ENCODE data around the gene PRTN3.
"Not testable (repeated sequence)": the region's sequence is repeated elsewhere in the genome, so short reads cannot be mapped to it uniquely, and the experiment has no call there.

Gene PRTN3

DNA sequence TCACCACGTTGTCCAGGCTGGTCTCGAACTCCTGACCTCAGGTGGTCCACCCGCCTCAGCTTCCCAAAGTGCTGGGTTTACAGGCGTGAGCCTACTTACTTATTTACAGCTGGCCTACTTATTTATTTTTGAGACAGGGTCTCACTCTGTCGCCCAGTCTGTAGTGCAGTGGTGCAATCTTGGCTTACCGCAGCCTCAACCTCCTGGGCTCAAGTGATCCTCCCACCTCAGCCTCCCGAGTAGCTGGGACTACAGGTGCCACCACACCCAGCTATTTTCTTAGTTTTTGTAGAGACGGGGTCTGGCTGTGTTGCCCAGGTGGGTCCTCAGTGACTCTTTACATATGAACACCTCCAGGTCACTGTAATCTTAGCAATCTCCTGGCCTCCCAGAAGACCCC, 8.4 kb downstream of the PRTN3 start:
- DNase-seq = not testable (repeated sequence)

DNA sequence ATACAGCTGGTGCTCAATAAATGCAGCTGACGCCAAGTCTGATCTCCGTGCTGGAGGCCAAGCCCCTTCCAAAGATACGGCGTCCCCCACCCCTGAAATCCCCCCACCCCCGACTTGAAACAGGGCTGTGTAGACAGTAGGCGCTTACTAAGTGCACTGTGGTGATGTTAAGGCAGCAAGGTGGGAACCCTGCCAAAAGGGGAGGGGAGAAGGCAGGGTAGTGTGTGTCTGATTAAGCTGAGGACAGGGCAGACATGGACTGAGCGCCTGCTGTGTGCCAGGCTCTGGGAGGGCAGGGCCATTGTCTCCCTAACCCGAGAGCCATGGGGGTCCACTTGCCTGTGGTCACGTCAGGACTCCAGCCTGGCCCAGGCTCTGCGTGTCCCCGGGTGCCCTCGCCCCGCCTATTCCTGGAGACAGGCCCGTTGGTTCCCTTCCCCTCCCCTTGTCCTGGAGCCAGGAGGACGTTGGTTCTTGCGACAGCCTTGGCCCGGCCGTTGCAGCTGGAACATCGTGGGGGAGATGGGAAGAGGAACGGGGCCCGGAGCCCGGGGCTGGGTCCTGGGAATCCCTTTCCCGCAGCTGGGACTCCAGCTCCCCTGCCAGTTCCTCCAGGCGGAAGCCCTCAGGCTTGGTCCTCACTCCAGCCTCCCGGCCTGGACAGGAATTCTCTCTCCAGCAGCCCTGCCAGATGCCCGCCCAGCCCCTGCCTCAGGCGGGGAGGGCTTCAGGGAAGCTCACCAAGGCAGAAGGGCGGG, 9.6 kb downstream of the PRTN3 start:
- DNase-seq = no peak

DNA sequence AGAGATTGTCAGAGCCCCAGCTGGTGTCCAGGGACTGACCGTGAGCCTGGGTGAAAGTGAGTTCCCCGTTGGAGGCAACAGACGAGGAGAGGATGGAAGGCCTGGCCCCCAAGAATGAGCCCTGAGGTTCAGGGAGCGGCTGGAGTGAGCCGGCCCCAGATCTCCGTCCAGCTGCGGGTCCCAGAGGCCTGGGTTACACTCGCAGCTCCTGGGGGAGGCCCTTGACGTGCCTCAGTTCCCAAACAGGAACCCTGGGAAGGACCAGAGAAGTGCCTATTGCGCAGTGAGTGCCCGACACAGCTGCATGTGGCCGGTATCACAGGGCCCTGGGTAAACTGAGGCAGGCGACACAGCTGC, 10.2 kb downstream of the PRTN3 start:
- DNase-seq = no peak

DNA sequence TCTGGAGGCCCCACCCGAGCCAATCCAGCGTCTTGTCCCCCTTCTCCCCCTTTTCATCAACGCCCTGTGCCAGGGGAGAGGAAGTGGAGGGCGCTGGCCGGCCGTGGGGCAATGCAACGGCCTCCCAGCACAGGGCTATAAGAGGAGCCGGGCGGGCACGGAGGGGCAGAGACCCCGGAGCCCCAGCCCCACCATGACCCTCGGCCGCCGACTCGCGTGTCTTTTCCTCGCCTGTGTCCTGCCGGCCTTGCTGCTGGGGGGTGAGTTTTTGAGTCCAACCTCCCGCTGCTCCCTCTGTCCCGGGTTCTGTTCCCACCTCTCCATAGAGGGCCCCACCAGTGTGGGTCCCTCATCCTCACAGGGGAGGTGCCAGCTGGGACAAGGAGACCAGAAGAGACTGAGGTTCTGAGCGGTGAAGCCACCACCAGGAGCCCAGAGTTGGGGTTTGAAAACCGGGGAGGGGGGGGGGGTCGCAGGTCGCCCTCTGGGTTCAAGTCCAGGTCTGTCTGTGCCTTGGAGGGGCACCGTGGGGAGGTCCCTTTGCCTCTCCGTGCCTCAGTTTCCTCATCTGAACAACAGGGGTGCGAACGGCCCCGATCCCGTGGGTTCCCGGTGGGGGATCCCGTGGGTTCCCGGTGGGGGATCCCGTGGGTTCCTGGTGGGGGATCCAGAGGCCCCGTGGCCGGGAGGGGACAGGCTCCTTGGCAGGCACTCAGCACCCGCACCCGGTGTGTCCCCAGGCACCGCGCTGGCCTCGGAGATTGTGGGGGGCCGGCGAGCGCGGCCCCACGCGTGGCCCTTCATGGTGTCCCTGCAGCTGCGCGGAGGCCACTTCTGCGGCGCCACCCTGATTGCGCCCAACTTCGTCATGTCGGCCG, 11.6 kb downstream of the PRTN3 start, which contains the start of gene ELANE:
ELANE (plus strand) TSS at position 168 of the 878 bp plus-strand sequence; CDS start at position 194, 26 bp downstream.
- DNase-seq = no peak

DNA sequence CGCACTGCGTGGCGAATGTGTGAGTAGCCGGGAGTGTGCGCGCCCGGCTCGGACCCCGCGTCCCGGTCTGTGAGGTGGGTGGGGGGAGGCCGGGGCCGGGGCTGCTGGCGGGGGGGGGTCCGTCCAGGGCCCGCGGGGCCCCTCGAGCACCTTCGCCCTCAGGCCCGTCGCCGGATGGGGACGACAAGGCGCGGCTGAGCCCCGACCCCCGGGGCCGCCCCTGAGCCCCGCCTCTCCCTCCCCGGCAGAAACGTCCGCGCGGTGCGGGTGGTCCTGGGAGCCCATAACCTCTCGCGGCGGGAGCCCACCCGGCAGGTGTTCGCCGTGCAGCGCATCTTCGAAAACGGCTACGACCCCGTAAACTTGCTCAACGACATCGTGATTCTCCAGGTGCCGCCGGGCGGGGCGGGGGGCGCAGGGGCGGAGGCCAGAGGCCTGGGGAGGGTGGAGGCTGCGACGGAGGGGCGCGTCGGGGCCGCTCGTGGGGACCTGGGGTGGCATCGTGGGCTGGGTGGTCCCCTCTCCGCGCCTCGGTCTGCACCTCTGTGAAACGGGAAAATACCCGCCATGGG, 12.3 kb downstream of the PRTN3 start:
- DNase-seq = no peak

DNA sequence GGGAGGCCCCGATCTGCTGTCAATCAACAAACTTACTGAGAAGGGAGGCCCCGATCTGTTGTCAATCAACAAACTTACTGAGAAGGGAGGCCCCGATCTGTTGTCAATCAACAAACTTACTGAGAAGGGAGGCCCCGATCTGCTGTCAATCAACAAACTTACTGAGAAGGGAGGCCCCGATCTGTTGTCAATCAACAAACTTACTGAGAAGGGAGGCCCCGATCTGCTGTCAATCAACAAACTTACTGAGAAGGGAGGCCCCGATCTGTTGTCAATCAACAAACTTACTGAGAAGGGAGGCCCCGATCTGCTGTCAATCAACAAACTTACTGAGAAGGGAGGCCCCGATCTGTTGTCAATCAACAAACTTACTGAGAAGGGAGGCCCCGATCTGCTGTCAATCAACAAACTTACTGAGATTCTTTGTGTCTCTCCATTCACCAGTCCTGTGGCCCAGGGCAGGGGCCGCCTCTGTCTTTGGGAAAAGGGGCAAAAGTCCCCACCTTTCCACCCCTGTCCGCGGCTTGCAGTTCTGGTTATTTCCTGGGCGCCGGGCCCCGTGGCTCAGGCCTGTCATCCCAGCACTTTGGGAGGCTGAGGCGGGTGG, 12.9 kb downstream of the PRTN3 start:
- DNase-seq = not testable (repeated sequence)

DNA sequence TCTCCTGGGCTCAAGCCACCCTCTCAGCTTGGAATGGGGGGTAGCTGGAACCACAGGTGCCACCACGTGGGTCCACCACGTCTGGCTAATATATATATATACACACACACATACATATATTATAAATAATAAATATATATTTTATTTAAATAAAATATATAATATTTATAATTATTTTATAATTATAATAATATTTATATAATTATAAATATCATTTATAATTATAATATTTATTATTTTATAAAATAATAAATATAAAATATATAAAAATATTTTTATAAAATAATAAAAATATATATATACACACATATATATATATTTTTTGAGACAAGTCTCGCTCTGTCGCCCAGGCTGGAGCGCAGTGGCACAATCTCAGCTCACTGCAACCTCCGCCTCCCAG, 13.8 kb downstream of the PRTN3 start:
- no peak for DNase-seq

DNA sequence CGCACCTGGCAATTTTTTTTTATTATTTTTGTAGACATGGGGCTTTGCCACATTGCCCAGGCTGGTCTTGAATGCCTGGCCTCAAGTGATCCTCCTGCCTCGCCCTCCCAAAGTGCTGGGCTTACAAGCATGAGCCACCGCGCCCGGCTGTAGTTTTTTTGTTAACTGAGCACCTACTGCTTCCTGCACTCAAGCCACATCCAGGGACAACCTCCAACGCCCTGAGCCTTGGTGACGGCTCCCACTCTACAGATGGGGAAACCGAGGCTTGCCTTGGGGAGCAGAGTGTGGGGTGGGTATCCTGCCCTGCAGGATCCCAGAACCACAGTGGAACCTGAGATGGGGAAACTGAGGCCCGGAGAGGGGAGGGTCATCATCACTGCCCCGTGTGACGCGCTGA, 14.3 kb downstream of the PRTN3 start:
- no peak for DNase-seq

DNA sequence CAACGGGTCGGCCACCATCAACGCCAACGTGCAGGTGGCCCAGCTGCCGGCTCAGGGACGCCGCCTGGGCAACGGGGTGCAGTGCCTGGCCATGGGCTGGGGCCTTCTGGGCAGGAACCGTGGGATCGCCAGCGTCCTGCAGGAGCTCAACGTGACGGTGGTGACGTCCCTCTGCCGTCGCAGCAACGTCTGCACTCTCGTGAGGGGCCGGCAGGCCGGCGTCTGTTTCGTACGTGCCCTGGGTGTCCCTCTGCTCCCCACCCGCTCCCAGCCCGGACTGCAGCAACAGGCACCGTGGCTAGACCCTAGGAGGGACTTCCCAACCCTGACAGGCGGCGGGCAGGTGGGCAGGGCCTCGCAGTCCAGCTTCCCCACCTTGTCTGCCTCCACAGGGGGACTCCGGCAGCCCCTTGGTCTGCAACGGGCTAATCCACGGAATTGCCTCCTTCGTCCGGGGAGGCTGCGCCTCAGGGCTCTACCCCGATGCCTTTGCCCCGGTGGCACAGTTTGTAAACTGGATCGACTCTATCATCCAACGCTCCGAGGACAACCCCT, 14.8 kb downstream of the PRTN3 start:
- DNase-seq = no peak

DNA sequence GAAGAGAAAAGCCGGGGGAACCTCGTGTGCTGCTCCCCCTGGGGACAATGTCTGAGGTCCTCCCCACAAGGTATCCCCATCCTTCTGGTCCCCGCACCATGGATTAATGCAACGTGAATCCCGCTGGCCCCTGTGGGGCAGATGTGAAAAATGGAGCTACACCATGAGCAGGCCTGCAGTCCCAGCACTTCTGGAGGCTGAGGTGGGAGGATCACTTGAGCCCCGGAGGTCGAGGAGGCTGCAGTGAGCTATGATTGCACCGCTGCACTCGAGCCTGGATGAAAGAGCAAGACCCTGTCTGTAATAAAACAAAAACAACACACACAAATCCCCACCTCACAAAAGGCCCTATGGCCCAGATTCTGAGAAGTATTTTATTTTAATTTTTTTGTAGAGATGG, 17.5 kb downstream of the PRTN3 start:
- DNase-seq = no peak

DNA sequence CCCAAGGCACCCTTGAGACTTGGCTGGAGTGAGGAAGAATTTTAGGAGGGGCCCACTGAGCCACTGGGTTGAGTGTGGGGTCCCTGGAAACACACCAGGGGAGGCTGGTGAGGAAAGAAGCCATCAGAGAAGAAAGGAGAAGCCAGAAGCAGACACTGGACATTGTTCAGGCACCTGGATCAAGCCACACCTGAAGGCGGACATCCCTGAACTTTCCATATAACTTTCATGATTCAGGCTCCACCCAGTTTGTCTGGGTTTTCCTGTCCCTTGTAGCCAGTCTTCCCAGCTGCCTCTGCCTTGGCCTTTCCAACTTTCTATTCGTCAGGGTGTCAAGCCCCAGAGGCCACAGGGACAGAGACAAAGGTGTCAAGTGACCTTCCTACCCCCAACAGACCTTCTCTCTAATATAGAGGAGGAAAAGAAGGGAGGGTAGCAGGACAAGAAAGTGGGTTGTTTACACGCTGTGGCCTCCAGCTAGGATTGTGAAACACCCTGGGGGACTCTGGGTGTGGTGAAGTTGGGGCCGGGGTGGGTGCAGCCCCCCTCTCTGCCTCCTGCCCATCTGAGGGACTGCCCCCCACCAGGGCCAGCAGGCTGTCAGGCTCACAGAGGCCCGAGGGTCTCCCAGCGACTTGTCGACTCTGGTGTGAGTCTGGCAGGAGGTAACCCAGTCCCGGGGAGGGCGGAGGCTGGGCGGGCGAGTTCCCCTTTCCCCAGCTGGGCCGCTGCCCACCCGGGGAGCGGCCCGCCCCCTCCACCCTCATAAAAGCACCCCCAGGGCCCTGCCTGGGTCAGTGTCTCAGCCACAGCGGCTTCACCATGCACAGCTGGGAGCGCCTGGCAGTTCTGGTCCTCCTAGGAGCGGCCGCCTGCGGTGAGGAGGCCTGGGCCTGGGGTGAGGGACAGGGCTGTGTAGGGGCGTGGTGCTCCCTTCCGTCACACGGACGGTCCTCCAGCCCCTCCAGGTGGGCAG, 18.4 kb downstream of the PRTN3 start, which contains the start of gene CFD:
CFD (plus strand) TSS at position 797 of the 976 bp plus-strand sequence; CDS start at position 823, 26 bp downstream.
- no peak for DNase-seq

DNA sequence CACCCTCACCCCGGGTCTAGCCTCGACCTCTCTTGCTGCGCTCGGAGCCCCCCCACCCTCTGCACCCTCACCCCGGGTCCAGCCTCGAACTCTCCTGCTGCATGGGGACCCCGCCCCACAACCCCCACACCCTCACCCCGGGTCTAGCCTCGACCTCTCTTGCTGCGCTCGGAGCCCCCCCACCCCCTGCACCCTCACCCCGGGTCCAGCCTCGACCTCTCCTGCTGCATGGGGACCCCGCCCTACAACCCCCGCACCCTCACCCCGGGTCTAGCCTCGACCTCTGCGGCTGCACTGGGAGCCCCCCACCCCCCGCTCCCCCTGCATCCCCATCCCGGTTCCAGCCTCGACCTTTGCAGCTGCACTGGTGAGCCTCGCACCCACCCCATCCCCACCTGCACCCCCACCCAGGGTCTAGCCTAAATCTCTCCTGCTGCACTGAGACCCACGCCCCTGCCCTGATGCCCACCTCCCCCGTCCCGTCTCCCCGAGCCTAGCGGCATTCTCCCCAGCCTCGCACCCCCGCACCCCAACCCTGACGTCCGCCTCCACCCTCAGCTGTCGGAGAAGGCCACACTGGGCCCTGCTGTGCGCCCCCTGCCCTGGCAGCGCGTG, 20.4 kb downstream of the PRTN3 start:
- no peak for DNase-seq

DNA sequence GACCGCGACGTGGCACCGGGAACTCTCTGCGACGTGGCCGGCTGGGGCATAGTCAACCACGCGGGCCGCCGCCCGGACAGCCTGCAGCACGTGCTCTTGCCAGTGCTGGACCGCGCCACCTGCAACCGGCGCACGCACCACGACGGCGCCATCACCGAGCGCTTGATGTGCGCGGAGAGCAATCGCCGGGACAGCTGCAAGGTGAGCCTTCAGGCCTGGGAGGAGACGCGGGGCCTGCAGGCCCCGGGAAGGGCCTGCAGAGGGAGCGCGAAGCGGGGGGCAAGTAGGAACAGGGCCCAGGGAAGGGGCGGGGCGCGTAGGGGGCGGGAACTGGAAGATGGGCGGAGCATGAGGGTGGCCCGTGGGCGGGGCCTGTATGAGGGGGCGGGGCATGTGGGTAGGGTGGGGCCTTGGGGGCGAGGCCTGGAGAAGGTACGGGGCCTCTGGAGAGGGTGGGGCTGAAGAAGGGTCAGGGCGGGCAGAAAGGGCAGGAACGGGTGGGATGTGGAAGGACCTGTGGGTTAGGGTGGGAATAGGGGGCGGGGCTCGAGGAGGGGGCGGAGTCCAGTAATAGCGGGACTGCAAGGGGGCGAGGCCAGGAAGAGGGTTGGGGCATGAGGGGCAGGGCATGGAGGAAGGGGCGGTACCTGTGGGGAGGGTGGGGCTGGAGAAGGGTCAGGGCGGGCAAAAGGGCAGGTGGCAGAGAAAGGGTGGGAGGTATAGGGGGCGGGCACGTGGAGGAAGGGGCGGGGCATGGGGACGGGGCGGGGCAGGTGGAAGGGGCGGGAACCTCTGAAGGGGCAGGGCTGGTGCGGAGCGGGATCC, 21.2 kb downstream of the PRTN3 start:
- DNase-seq = no peak

DNA sequence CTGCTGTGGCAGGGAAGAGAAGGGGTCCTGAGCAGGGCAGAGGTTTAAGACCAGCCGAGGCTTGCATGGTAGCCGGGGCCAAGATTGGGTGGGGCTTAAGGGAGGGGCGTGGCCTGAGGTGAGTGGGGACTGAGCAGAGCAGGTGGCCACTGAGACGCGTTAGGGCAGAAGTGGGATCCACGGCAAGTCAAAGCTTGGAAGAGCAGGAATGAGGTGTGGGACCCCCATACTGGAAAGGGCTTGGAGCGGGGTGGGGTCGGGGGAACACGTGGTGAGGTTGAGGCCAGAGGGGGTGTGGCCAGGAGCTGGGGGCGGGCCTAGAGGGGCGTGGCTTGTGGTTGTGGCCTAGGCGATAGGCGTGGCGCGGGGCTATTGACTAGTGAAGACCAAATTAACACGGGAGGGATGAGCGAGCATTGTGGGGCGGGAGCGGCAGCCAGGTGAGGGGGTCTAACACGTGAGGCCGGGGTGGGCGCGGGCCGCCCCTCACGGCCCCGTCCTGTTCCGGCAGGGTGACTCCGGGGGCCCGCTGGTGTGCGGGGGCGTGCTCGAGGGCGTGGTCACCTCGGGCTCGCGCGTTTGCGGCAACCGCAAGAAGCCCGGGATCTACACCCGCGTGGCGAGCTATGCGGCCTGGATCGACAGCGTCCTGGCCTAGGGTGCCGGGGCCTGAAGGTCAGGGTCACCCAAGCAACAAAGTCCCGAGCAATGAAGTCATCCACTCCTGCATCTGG, 21.9 kb downstream of the PRTN3 start:
- no peak for DNase-seq

DNA sequence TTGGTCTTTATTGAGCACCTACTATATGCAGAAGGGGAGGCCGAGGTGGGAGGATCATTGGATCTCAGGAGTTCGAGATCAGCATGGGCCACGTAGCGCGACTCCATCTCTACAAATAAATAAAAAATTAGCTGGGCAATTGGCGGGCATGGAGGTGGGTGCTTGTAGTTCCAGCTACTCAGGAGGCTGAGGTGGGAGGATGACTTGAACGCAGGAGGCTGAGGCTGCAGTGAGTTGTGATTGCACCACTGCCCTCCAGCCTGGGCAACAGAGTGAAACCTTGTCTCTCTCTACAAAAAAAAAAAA, 22.5 kb downstream of the PRTN3 start:
- no peak for DNase-seq

DNA sequence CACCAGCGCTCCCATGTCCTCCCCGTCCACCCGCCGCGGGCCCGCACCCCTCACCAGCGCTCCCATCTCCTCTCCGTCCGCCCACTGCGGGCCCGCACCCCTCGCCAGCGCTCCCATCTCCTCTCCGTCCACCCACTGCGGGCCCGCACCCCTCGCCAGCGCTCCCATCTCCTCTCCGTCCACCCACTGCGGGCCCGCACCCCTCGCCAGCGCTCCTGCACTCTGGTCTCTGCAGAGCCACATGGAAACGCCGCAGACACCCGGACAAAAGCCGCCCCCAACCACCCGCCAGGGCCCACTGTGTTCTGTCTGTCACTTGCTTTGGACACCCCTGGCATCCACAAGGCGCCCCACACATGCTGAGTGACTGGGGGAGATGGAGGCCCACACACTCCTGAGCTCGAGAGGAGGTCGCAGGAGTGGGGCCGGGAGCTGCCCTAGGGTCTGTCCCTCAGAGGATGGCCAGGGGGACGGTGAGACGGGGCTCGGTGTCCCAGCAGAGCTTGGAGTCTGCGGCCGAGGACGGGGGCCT, 26.0 kb downstream of the PRTN3 start:
- DNase-seq = no peak

DNA sequence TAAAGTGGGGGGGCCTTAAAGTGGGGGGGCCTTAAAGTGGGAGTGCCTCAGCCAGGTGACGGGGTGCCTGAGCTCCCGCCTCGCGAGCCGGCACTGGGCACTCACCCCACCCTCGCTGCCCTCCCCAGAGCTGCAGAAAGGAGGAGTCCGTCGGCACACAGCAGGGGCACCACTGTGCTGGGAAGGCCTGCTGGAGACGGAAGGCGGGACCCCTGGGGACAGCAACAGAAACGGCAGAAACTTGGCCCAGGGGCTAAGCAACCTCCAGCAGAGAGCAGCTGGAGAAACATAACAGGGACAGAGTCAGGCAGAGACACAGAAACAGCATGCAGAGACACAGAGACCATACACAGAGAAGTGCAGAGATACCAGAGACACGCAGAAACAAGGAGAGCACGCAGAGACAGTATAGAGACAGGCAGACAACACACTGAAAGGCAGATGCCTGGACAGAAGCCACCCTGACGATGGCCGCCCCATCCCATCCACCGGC, 26.5 kb downstream of the PRTN3 start:
- no peak for DNase-seq

DNA sequence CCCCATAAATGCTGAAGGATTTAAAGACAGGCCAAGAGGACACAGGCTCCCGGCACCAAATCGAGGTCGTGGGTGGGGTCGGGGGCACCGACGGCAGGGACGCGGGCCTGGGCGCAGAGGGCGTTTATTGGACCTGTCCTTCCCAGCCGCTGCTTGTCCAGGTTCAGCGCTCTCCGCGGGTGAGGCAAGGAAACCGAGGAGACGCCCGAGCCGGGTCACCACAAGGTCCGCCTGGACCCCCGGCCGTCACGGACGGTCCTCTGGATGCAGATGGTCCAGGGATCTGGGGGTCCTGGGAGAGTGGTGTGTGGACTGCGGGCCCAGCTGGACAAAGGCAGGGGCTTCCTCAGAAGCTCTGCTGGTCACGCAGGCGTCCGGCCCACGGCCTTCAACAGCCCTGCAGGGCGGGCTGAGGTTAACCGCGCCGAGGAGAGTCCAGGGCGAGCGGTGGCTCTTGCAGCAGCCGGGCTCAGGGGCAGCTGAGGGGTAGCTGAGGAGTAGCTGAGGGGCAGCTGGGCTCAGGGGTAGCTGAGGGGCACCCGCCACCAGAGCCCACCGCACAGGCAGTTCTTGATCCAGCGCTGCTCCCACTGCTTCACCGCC, 27.2 kb downstream of the PRTN3 start:
- no peak for DNase-seq

Measured in NCI-H1092 treated with DMSO at 0.1 percent for 48 hours (cell line).